SU-DHL-6 (cell line): ENCODE results near the gene FRMD3.

Source experiments
- H2AFZ ChIP-seq: fragments of 200-600 bp; sonication (generic); 2 replicates; pipeline ENCODE4 v1.6.1; 2014; ENCODE audit warnings: low read depth, mild to moderate bottlenecking, moderate library complexity, mixed read lengths, antibody characterized with exemption, low read length; ENCODE audit not compliant: severe bottlenecking
- H3F3A ChIP-seq: fragments of 200-600 bp; shearing (Covaris generic); 2 replicates; pipeline ENCODE4 v1.6.0; 2016; ENCODE audit warnings: antibody characterized with exemption, mild to moderate bottlenecking; ENCODE audit not compliant: insufficient read depth
- H3K27ac ChIP-seq: fragments of 200-600 bp; sonication (generic); 2 replicates; pipeline ENCODE4 v1.5.1; 2016; ENCODE audit warnings: low read depth, mild to moderate bottlenecking, low read length, moderate library complexity, mixed read lengths
- H3K27me3 ChIP-seq: fragments of 200-600 bp; sonication (generic), shearing (Covaris generic); 2 replicates; pipeline ENCODE4 v1.6.0; 2014; ENCODE audit warnings: mild to moderate bottlenecking, low read length
- H3K36me3 ChIP-seq: fragments of 200-600 bp; sonication (generic); 2 replicates; pipeline ENCODE4 v1.6.1; 2014; ENCODE audit warnings: mild to moderate bottlenecking, low read length, mixed read lengths
- H3K4me2 ChIP-seq: fragments of 300-600, 200-600 bp; shearing (Covaris generic), sonication (generic); 2 replicates; pipeline ENCODE4 v1.6.0; 2014; ENCODE audit warnings: low read length, low read depth, mild to moderate bottlenecking; ENCODE audit not compliant: poor library complexity, severe bottlenecking
- H3K4me3 ChIP-seq: fragments of 200-600 bp; sonication (generic); 2 replicates; pipeline ENCODE4 v1.5.1; 2014; ENCODE audit warnings: antibody characterized with exemption, low read length, mild to moderate bottlenecking, mixed read lengths; ENCODE audit not compliant: insufficient read depth, poor library complexity, severe bottlenecking
- H3K79me2 ChIP-seq: fragments of 200-600 bp; sonication (generic); 2 replicates; pipeline ENCODE4 v1.6.1; 2014; ENCODE audit warnings: mild to moderate bottlenecking, low read length, moderate library complexity; ENCODE audit not compliant: insufficient read depth
- H3K9ac ChIP-seq: fragments of 200-600 bp; sonication (generic); 2 replicates; pipeline ENCODE4 v1.7.0; 2014; ENCODE audit warnings: mild to moderate bottlenecking, low read length
- H3K9me2 ChIP-seq: fragments of 200-600 bp; sonication (generic); replicated peaks from 2 replicates; pipeline ENCODE4 v1.6.1; 2014; ENCODE audit warnings: low read length; ENCODE audit not compliant: insufficient read depth
- H3K9me3 ChIP-seq: fragments of 200-600 bp; sonication (generic); 2 replicates; pipeline ENCODE4 v1.6.1; 2014; ENCODE audit warnings: low read length, mixed read lengths; ENCODE audit not compliant: insufficient read depth
- H4K20me1 ChIP-seq: fragments of 200-600 bp; sonication (generic); 2 replicates; pipeline ENCODE4 v1.6.1; 2014; ENCODE audit warnings: low read depth, mild to moderate bottlenecking, antibody characterized with exemption, low read length, moderate library complexity, mixed read lengths
- CTCF ChIP-seq: fragments of 200-600 bp; sonication (generic); IDR thresholded peaks from one replicate; pipeline ENCODE4 v1.5.1; 2017; ENCODE audit warnings: antibody characterized with exemption, mild to moderate bottlenecking, low read length, moderate library complexity; ENCODE audit not compliant: insufficient read depth, poor library complexity, severe bottlenecking
- EZH2phosphoT487 ChIP-seq: fragments of 200-600 bp; sonication (generic), shearing (Covaris generic); conservative IDR thresholded peaks from 2 replicates; pipeline ENCODE4 v1.6.1; 2018; ENCODE audit warnings: mild to moderate bottlenecking, antibody characterized with exemption, low read length, moderate library complexity, mixed read lengths

FRMD3 gene

GRCh38 chr9:83209188-83209731 lies 328.9 kb downstream of the FRMD3 start:
- TF ChIP-seq EZH2phosphoT487 = no peak
- TF ChIP-seq CTCF = no peak
- no peak overlapping the region for H3K9ac ChIP-seq
- H2AFZ ChIP-seq = no peak overlapping the region
- H3K4me3 ChIP-seq = no peak overlapping the region
- H3K36me3 ChIP-seq = no peaks in the 10 kb centered on the region
- no peaks in the 10 kb centered on the region for H4K20me1 ChIP-seq
- no peak overlapping the region for H3K4me2 ChIP-seq
- no peak overlapping the region for H3K27ac ChIP-seq
- no peaks in the 10 kb centered on the region for H3K27me3 ChIP-seq
- H3K9me2 ChIP-seq = no peaks in the 10 kb centered on the region
- no peaks in the 10 kb centered on the region for H3F3A ChIP-seq
- H3K9me3 ChIP-seq = no peaks in the 10 kb centered on the region
- no peaks in the 10 kb centered on the region for H3K79me2 ChIP-seq

- Histone ChIP-seq H2AFZ (no peak overlapping the region), H3K79me2 (no peaks in the 10 kb centered on the region), H3K9ac (no peak overlapping the region), H3K9me2 (no peaks in the 10 kb centered on the region), H3K27ac (no peak overlapping the region), H3K36me3 (no peaks in the 10 kb centered on the region), H3F3A (no peaks in the 10 kb centered on the region), H3K9me3 (no peaks in the 10 kb centered on the region), H4K20me1 (no peaks in the 10 kb centered on the region), H3K4me3 (no peak overlapping the region), H3K4me2 (no peak overlapping the region), H3K27me3 (no peaks in the 10 kb centered on the region)
- no peak for TF ChIP-seq CTCF
Measured at GRCh38 chr9:83208065-83208850, 329.9 kb downstream of the FRMD3 start.

- Histone ChIP-seq H3K4me3 (no peak overlapping the region), H3K79me2 (no peaks in the 10 kb centered on the region), H3K9me3 (no peaks in the 10 kb centered on the region), H3K9ac (no peak overlapping the region), H3K36me3 (no peaks in the 10 kb centered on the region), H3K4me2 (no peak overlapping the region), H3K27me3 (no peaks in the 10 kb centered on the region), H3F3A (no peaks in the 10 kb centered on the region), H2AFZ (no peak overlapping the region), H3K9me2 (no peaks in the 10 kb centered on the region), H4K20me1 (no peaks in the 10 kb centered on the region), H3K27ac (no peak overlapping the region)
- TF ChIP-seq EZH2phosphoT487 = no peak
- no peak for TF ChIP-seq CTCF
Measured at GRCh38 chr9:83204047-83204446, 334.2 kb downstream of the FRMD3 start.
